Left ventricle myocardium superior (tissue), 1 donor: ENCODE measurements around the gene ASIC2. TPM values are rescaled to one million over a fixed set of nuclear protein-coding genes. Genes with fewer than 3 reads are reported as not detected.

ENCODE experiments used
- ATAC-seq: fragments of 200-7000 bp; cut with Tn5 transposase; one replicate; pipeline ENCODE4 v1.9.1; 2020; ENCODE audit warnings: mild to moderate bottlenecking, moderate library complexity
- DNase-seq: peaks from one replicate; pipeline ENCODE4 v3.0.0-alpha.2; 2020
- intact Hi-C: fragments of 100-400 bp; cut with micrococcal nuclease; formaldehyde crosslinking; loops from one replicate; pipeline ENCODE4 v1.11.0; 2022
- total RNA-seq: library from RNA; stranded (reverse); fragmentation: NEBNext Ultra II Directional; extraction: Animal tissue kit (Norgen Biotek cat#: 25700); gene quantifications from one replicate; pipeline ENCODE4 v1.2.1, GENCODE V29; 2021
- donor health status: DM: no; HTN: yes; CAD: no; lungs with severe emphysema.

Gene ASIC2
- total RNA-seq, 1 donor from 2014 or later = not detected

- intact Hi-C loops = no loop called here
- no peak for DNase-seq
- ATAC-seq = no peak
Measured at GRCh38 chr17:33183487-33184026, 109.5 kb downstream of the ASIC2 start.

DNA sequence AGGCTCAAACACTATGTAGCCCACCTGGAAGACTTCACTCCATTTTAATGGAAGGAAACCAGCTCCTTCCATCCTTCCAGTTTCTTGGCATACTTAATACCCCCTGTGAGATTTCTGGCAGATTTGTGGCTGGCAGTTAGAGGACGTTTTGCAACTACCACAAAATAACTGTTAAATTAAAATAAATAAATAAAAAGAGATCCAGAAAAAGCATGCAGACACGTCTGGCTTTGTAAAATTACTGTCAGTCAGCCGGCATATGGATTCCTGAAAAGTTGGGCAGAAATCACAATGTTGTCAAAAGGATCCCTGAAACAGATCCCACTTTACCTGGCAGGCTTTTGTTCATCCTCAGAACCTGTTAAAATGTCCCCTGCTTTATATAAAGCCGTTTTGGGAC, 113.9 kb downstream of the ASIC2 start:
- DNase-seq = no peak
- intact Hi-C loops = no loop called here
- ATAC-seq = no peak

DNA sequence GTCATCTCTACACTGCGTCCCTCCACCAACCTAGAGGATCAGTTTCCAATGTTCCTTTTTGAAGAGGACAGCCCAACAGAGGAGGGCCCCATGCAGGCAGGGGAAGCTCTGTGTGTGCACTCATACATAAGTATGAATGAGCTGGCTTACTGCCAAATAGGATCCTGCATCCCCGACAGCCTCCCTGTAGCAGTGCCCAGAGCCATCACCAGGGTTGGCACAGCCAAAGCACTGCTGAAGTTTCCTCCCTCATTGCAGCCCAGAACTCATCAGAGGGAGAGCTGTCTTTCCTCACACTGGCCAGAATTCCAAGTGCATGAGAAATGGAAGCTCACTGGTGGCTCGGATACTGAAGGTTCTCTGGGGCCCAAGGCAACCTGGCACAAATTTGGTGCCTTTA, 114.4 kb downstream of the ASIC2 start:
- ATAC-seq (no peak), DNase-seq (no peak)
- intact Hi-C loops = no loop called here

DNA sequence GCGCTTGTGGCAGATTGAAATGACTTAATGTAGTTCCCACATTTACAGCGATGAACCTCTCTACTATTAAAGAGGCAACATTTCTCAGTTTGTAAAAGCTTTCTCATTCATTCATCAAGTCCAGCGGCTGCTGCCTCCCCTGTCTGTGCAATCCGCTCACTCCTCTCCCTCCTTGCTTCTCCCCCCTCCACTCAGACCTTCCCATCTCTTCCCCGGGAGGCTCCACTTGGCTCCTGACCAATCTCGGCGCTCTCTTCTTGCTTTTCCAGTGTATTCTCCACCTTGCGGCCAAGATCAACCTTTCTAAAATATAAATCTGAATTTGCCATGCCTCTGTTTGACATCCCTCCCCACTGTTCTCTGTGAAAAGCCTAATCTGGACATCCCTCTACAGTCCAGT, 117.5 kb downstream of the ASIC2 start:
- no peak for DNase-seq
- intact Hi-C loops = no loop called here
- no peak for ATAC-seq

- DNase-seq = no peak
- no peak for ATAC-seq
- intact Hi-C loops = no loop called here
Measured at GRCh38 chr17:33171931-33172330, 121.2 kb downstream of the ASIC2 start.

- ATAC-seq = no peak
- DNase-seq = no peak
- intact Hi-C loops = no loop called here
Measured at GRCh38 chr17:33169580-33170285, 123.4 kb downstream of the ASIC2 start.

GRCh38 chr17:33167736-33168135, 125.4 kb downstream of the ASIC2 start:
- DNase-seq (no peak), ATAC-seq (no peak)
- intact Hi-C loops = no loop called here

- no peak for DNase-seq
- intact Hi-C loops = no loop called here
- ATAC-seq = no peak
Measured at GRCh38 chr17:33166472-33166871, 126.6 kb downstream of the ASIC2 start.

DNA sequence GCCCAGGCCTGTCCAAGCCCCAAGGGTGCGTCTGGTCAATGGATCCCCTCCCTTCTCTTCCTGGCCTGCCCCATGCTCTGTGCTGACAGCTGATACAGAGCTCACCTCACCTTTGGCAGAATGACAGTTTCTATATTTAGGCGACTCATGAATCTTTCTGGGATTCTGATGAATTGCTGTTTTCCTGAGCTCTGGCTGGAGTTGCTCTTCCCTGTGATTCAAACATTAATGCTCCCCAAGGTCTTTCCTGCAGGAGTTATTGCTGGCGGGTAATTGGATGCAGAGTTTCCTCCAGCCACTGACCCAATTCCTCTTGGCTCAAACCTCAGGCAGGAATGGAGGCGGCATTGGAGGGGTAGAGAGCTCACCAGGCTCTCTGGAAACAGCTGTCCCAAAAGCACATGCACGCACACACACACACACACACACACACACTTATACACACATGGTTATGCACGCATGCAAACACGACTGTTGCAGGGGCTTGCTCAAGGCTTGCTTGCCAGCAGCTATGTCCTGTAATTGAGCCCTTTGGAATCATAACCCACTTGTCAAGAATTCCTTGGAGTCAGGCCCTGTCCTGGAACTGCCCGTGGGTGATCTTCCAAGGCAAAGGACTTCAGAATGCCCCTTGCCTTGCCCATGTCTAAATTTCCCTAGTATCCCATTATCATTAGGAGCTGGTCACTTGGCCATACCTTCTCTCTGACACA, 128.8 kb downstream of the ASIC2 start:
- intact Hi-C loops = no loop called here
- peak; percentile 43 for DNase-seq
- peak; percentile 98 for ATAC-seq

- ATAC-seq = no peak
- intact Hi-C loops = no loop called here
- DNase-seq = no peak
Measured at GRCh38 chr17:33163533-33164168, 129.4 kb downstream of the ASIC2 start.

- no peak for DNase-seq
- ATAC-seq = no peak
- intact Hi-C loops = no loop called here
Measured at GRCh38 chr17:33154869-33155455, 138.1 kb downstream of the ASIC2 start.

DNA sequence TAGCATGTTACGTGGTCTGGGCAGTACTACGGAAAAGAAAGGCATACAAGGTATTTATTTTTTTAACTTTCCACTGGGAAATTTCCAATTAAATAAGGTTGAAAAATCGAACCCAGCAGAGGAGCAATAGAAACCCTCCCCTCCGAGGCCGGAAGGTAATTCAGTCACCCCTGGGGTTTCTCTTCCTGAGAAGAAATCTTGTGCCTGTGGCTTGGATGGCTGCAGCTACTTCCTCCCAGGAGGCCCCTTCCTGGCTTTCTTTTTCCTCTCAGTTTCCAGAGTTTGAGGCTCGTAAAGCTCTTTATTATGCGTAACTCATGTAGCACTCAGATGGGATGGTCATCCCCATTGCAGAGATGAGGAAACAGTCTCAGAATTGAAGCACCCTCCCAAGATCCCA, 140.3 kb downstream of the ASIC2 start:
- no peak for DNase-seq
- no peak for ATAC-seq
- intact Hi-C loops = no loop called here

GRCh38 chr17:33151565-33151964, 141.5 kb downstream of the ASIC2 start:
- intact Hi-C loops = no loop called here
- DNase-seq (no peak), ATAC-seq (no peak)

DNA sequence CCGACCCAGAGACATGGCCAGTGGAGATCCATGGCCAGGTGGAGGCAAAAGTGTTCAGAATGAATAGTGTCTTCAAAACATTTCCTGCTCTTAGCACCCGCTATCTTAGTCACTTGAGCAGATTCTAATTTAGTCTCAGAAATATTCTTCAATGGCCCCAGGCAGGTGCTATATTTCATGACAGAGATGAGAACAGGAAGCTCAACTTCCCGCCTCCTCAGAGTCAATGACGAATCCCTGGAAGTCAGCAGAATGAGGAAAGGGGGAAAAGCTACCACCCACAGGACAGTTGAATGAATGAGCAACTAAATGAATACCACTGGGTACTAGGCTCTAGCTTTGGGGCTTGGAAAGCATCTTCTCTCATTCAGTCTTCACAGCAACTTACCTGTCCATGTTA, 147.2 kb downstream of the ASIC2 start:
- ATAC-seq = no peak
- intact Hi-C loops = no loop called here
- no peak for DNase-seq

- ATAC-seq (no peak), DNase-seq (no peak)
- intact Hi-C loops = no loop called here
Measured at GRCh38 chr17:33144837-33145236, 148.3 kb downstream of the ASIC2 start.

- no peak for DNase-seq
- intact Hi-C loops = no loop called here
- no peak for ATAC-seq
Measured at GRCh38 chr17:33142705-33143299, 150.3 kb downstream of the ASIC2 start.

GRCh38 chr17:33140413-33141099, 152.5 kb downstream of the ASIC2 start:
- intact Hi-C loops = no loop called here
- DNase-seq (no peak), ATAC-seq (no peak)

DNA sequence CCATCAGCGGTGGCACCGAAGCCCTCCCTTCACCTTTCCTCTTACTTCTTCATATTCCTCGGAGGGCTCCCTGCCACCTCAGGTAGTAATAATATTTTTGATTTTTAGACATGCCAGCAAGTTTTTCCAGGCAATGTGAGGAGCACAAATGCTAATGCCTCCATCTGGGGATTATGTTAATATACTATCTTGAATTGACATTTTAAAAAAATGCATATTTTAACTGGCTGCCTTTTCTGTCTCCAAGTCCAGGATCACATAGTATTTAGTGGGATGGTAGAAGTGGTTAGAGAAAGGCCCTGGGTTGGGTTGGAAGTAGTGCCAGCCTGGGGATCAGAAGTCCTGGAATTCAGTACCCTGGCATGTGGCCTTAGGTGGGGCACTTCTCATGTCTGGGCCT, 154.5 kb downstream of the ASIC2 start:
- no peak for DNase-seq
- ATAC-seq = no peak
- intact Hi-C loops = no loop called here

GRCh38 chr17:33137426-33137825, 155.7 kb downstream of the ASIC2 start:
- DNase-seq = no peak
- intact Hi-C loops = no loop called here
- no peak for ATAC-seq
